Endodermal cell (in vitro differentiated cells): ENCODE results near the gene RHEX. TPM values are rescaled to one million over a fixed set of nuclear protein-coding genes. Genes with fewer than 3 reads are reported as not detected.

Experiments used
- DNase-seq: peaks from one replicate; pipeline ENCODE4 v3.0.0-alpha.2; 2017
- H3K27ac ChIP-seq: 2 replicates; pipeline ENCODE4 v1.5.1; 2013; ENCODE audit warnings: mild to moderate bottlenecking, low read depth, low read length, moderate library complexity
- H3K27me3 ChIP-seq: 2 replicates; pipeline ENCODE4 v1.6.1; 2013; ENCODE audit warnings: mild to moderate bottlenecking, low read length, moderate library complexity; ENCODE audit not compliant: insufficient read depth, control insufficient read depth, poor library complexity, severe bottlenecking
- H3K36me3 ChIP-seq: 2 replicates; pipeline ENCODE4 v1.7.0; 2013; ENCODE audit warnings: mild to moderate bottlenecking, low read length, moderate library complexity; ENCODE audit not compliant: control insufficient read depth, insufficient read depth
- H3K4me1 ChIP-seq: one replicate; pipeline ENCODE4 v1.7.0; 2013; ENCODE audit warnings: low read length; ENCODE audit not compliant: control insufficient read depth, insufficient read depth
- H3K4me3 ChIP-seq: 2 replicates; pipeline ENCODE4 v1.5.1; 2013; ENCODE audit warnings: mild to moderate bottlenecking, low read length, moderate library complexity
- H3K9ac ChIP-seq: 2 replicates; pipeline ENCODE4 v1.6.1; 2013; ENCODE audit warnings: mild to moderate bottlenecking, low read length, moderate library complexity; ENCODE audit not compliant: poor library complexity, severe bottlenecking; ENCODE audit errors: extremely low read depth
- H3K9me3 ChIP-seq: 2 replicates; pipeline ENCODE4 v1.6.1; 2013; ENCODE audit warnings: mild to moderate bottlenecking, low read length, moderate library complexity; ENCODE audit not compliant: control insufficient read depth
- H3K27ac Mint-ChIP-seq: 2 replicates; pipeline ENCODE4 v1.8.0; 2020; ENCODE audit warnings: mixed read lengths
- H3K27me3 Mint-ChIP-seq: 2 replicates; pipeline ENCODE4 v1.8.0; 2021; ENCODE audit warnings: mild to moderate bottlenecking, mixed read lengths; ENCODE audit not compliant: insufficient read depth
- H3K36me3 Mint-ChIP-seq: 2 replicates; pipeline ENCODE4 v1.8.0; 2020; ENCODE audit warnings: low read depth, mixed read lengths
- H3K4me1 Mint-ChIP-seq: 2 replicates; pipeline ENCODE4 v1.8.0; 2020; ENCODE audit warnings: mixed read lengths
- H3K4me3 Mint-ChIP-seq: 2 replicates; pipeline ENCODE4 v1.8.0; 2020; ENCODE audit warnings: mild to moderate bottlenecking, moderate library complexity, mixed read lengths
- H3K9me3 Mint-ChIP-seq: 2 replicates; pipeline ENCODE4 v1.8.0; 2020; ENCODE audit warnings: mild to moderate bottlenecking, mixed read lengths
- WGBS, 2 experiments: methylation state at CpG; one replicate each; pipeline versions ENCODE4 v1.1.5 to v1.1.7; 2013; ENCODE audit warnings: missing lambda C conversion rate in 2 of 2, mixed read lengths in 1 of 2; ENCODE audit not compliant: insufficient coverage in 1 of 2, insufficient read length in 1 of 2; 5-methylcytosine and 5-hydroxymethylcytosine counted together
- total RNA-seq, 2 donors: library from RNA; stranded (reverse); fragmentation: NEBNext Ultra II Directional in 1 of 2; extraction: Animal tissue kit (Norgen Biotek cat#: 25700) in 1 of 2; gene quantifications; 2 replicates in 1 of 2; 3 replicates in 1 of 2; pipeline ENCODE4 v1.2.1, GENCODE V29; 2021
- TF ChIP-seq, protein P1 (sequence below): fragments of 200-600 bp; sonication (generic); conservative IDR thresholded peaks from 2 replicates; pipeline ENCODE4 v1.5.0; 2021; ENCODE audit warnings: antibody characterized with exemption, mild to moderate bottlenecking

Gene RHEX
- total RNA-seq, 2 donors from 2014 or later: not detected

DNA sequence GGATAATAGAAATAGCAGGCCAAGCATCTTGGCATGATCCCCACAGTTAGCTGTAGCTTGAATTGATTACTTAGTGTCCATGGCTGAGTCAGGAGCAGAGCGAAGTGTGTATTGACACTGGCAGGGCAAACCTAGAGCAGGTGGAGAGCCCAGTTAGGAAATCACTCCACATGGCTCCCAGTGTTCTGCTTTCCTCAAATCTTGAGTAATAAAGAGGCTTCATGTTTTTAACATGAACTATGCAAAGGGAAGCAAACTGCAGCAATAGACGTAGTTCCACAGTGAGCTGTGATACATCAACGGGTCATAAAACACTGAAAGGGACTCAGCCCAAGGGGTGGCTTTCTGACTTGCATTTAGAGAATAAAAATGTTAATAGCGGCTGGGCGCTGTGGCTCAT lies 28.9 kb downstream of the RHEX start:
- no peaks in the 10 kb centered on the region for H3K36me3 ChIP-seq
- no peak overlapping the region for H3K9ac ChIP-seq
- H3K27ac ChIP-seq: no peak overlapping the region
- H3K4me3 ChIP-seq: no peak overlapping the region
- no peaks in the 10 kb centered on the region for H3K4me1 Mint-ChIP-seq
- no peaks in the 10 kb centered on the region for H3K4me1 ChIP-seq
- H3K4me3 Mint-ChIP-seq: no peak overlapping the region
- 86 to 93% methylated on average over 5 of the region's 5 CpGs for WGBS, 2 experiments
- no peaks in the 10 kb centered on the region for H3K36me3 Mint-ChIP-seq
- H3K27ac Mint-ChIP-seq: no peak overlapping the region
- no peaks in the 10 kb centered on the region for H3K9me3 ChIP-seq
- no peaks in the 10 kb centered on the region for H3K27me3 Mint-ChIP-seq
- no peak for DNase-seq
- no peaks in the 10 kb centered on the region for H3K27me3 ChIP-seq
- TF ChIP-seq, protein P1, sequence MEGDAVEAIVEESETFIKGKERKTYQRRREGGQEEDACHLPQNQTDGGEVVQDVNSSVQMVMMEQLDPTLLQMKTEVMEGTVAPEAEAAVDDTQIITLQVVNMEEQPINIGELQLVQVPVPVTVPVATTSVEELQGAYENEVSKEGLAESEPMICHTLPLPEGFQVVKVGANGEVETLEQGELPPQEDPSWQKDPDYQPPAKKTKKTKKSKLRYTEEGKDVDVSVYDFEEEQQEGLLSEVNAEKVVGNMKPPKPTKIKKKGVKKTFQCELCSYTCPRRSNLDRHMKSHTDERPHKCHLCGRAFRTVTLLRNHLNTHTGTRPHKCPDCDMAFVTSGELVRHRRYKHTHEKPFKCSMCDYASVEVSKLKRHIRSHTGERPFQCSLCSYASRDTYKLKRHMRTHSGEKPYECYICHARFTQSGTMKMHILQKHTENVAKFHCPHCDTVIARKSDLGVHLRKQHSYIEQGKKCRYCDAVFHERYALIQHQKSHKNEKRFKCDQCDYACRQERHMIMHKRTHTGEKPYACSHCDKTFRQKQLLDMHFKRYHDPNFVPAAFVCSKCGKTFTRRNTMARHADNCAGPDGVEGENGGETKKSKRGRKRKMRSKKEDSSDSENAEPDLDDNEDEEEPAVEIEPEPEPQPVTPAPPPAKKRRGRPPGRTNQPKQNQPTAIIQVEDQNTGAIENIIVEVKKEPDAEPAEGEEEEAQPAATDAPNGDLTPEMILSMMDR: no peak
- H3K9me3 Mint-ChIP-seq: no peaks in the 10 kb centered on the region

DNA sequence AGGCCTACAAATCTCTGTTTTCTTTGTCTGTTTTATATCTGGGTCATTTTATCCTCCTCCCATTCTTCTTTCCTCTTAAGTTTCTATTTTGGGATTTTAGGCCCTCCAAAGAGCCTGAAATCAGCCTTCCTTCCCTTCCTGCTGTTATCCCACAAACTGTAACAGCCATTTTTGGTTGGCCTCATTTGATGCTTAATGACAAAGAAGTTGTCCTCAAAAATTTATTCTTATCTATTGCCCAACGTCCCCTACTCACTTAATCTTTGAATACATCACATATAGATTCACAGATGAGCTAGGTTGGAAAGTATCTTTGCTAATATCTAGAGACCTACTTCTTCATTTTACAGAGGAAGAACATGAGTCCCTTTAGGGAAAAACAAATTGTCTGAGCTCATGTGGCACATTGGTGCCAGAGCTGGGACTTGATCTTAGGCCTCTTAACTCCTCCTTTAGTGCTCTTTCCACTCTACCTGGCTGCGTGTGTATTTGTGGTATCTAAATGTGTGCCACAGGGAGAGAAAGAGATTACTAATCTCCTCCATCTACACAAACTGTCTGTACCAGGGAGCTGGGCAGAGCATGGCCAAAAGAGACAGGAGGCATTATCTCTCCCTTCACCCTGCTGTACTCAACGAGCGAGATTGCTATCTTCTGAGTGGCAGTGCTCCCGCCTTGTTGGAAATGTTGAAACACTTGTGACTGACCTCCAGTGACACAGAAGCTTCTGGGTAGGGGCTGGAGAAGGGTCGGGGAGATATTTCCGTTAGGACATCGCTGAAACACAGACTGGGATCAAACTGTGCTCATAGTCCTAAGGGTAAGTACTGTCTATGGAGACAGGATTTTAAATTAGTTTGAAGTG lies 30.1 kb downstream of the RHEX start:
- no peaks in the 10 kb centered on the region for H3K27me3 Mint-ChIP-seq

DNA sequence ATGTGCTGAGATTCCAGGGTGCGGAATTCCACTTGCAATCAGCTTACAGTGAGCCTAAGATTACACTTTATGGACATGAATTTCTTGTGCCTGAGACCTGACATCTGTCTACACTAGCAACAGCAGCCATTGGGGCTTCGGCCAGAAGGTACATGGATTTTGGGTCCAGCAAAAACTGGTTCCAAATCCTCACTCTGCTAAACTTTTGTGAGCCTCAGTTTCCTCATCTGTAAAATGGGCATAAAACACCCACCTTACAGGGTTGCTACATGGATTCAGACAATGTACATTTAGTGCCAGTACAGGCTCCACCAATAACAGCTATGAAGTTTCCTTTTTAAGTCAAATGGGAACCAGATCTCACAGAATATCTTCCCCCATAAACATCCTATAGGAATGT lies 30.8 kb downstream of the RHEX start:
- Mint-ChIP-seq H3K27ac (no peak overlapping the region), H3K4me3 (no peak overlapping the region), H3K36me3 (no peaks in the 10 kb centered on the region), H3K4me1 (no peaks in the 10 kb centered on the region), H3K27me3 (no peaks in the 10 kb centered on the region), H3K9me3 (no peaks in the 10 kb centered on the region)
- Histone ChIP-seq H3K9ac (no peak overlapping the region), H3K9me3 (no peaks in the 10 kb centered on the region), H3K4me3 (no peak overlapping the region), H3K4me1 (no peaks in the 10 kb centered on the region), H3K27me3 (no peaks in the 10 kb centered on the region), H3K36me3 (no peaks in the 10 kb centered on the region), H3K27ac (no peak overlapping the region)
- no peak for DNase-seq
- 88 to 96% methylated on average over 2 of the region's 2 CpGs for WGBS, 2 experiments
- TF ChIP-seq, protein P1: no peak

More for the DNA sequence above, 30.1 kb downstream of the RHEX start:
- Histone ChIP-seq H3K27me3 (no peaks in the 10 kb centered on the region), H3K9me3 (no peaks in the 10 kb centered on the region), H3K36me3 (no peaks in the 10 kb centered on the region), H3K9ac (no peak overlapping the region), H3K4me1 (no peaks in the 10 kb centered on the region), H3K4me3 (no peak overlapping the region), H3K27ac (no peak overlapping the region)
- Mint-ChIP-seq H3K9me3 (no peaks in the 10 kb centered on the region), H3K4me1 (no peaks in the 10 kb centered on the region), H3K36me3 (no peaks in the 10 kb centered on the region), H3K4me3 (no peak overlapping the region), H3K27ac (no peak overlapping the region)
- TF ChIP-seq, protein P1: no peak
- no peak for DNase-seq
- WGBS, 2 experiments: 90 to 92% methylated on average over 6 to 7 of the region's 8 CpGs
